GM19467 (cell line): ENCODE results near the gene MAP3K4.

Experiments used
- ATAC-seq: cut with Tn5 transposase; IDR thresholded peaks from one replicate; pipeline ENCODE4 v1.9.1; 2021; ENCODE audit warnings: mild to moderate bottlenecking, moderate library complexity; ENCODE audit not compliant: unreplicated experiment

Gene MAP3K4

DNA sequence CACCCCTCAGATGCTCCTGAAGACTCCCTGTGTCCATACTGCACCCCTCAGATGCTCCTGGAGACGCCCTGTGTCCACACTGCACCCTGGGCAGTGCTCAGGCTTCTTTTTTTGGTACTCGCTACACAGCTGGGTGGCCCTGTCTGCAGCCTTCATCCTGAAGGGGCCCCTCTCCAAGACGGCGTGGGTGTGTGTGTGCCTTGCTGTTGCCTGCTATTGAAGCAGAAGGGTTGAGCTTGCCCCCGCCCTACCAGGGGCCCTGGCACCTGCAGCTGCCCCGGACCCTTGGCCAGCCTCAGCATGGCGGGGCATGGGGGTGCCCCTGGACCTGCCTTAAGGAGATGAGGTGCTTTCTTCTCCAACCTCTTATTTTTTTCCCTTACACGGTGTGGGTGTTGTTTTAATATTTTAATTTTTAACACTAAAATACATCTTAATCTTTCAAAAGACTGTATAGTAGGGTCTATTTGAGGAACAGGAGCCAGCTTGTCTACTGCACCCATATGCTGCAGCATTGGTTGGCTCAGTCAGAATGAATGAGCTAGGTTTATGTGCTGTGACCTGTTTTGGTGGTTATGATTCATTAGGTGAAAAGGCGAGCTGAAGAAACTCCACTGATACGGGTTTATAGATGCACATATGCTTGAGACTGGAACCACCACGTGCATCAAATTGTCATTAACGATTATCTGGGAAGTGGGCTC lies 146.4 kb downstream of the MAP3K4 start:
- ATAC-seq = no peak

DNA sequence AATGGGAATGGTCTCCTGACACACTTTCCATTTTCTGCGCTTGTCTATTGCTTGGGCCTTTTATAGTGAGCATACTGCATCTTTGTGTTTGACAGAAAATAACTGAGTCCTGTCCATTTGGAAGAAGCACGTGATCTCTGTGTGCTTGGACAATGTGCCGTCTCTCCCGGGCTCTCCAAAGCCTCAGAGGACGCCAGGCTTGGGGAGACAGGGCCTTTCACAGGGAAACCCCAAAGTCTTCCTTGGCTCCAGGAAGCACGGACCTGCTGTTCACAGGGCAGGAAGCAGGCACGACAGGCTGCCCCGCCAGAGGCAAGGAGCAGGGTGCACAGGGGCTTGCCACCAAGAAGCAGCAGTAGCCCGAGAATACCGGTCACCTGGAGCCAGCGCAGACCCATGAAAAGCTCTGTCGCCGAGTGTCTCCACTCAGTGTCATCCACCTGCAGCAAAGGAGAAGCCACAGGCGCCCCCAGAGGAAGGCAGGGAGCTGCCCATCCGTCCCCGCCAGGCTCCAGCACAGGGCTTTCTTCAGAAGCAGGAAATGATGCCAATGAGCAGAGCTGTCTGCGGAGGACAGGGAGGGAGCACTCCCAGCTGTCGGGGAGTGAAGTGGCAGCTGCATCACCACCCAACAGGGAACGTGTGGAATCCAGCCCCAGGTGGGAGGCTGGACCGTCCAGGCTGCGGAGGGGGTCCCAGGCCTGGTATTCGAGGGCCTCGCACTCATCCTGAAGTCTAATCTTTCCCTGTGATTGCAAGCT lies 147.2 kb downstream of the MAP3K4 start:
- no peak for ATAC-seq

DNA sequence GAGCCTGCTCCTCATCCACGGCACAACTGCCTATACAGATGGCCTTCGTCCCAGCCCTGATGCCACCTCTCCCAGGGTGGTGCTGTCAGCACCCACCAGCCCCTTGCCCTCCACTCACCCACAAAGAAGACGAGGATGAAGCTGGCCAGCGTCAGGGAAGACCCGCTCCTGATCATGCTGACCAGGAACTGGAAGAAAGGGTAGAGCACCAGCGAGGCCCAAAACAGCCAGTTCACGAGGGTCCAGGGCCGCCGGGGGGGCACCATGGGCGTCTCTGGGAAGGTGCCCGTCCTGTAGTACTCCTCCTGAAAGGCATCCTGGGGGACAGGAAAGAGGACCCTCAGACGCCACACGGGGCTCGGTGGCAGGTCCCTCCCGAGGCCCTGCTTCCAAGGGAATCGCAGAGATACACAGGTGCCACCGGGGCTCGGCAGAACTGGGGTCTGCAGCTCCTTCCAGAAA lies 147.8 kb downstream of the MAP3K4 start:
- ATAC-seq = no peak

DNA sequence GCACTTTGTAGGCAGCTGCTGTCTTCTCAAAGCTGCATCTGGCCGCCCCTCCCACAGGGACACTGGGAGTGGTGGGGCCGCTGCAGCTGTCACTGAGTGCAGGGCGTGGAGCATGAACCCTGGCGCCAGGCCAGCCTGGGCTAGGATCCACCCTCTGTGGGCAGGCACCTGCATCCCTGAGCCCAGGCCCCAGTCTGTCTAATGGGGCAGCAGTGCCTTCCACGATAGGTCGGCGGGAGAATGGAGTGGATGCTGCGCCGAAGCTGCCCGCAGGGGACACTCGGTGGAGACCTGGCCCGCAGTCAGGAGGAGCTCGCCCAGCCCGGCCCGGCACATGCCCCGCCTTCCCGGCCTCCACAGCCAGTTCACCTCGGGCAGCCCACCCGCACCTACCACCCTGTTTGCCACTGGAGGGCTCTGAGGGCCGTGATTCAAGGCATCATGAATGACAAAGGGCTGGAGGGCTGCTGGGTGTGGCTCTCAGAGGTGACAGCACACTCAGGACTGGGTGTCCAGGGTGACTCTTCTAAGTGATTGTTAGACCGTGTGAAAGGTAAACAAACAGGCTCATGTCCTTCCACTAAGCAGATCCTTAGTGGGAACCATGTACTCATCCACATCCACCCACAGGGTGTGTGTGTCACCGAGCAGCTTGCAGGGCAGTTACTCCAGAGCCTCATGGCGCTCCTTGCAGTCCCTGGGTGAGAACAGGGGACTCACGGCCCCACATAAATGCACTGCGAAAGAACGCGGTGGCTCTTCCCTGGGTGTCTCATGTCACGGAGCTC lies 148.4 kb downstream of the MAP3K4 start:
- no peak for ATAC-seq

DNA sequence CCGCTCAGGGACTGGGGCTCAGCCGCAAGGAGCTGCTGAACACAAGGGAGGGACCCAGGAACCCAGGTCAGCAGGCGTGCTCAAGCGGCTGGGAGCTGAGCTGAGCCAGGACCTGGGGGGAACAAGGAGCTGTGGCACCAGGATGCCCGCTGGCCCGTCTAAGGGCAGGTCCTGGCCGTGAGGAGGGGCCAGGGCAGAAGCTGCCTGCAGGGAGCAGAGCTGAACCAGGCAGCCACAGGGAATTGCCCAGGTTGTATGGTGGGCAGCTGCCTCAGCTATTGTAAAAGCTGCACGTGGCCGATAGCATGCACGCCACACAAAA lies 148.9 kb downstream of the MAP3K4 start:
- ATAC-seq = no peak

DNA sequence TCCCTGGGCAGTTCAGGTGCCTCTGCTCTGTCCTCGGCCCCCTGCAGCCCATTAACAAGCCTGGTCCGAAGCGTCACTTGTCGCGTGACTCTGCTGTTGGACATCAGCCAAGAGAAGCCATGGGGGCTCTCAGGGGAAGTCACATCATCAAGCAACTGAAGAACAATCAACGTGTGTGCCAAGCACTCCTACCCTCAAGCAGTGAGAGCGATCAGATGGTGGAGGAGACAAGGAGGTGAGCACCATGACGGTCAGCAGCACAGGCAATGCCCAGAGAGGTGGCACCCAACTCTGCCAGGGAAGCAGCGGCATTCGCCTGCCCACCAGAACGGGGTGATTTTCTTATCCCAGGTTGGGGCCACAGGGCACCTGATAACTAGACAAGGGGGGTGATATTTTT lies 149.6 kb downstream of the MAP3K4 start:
- ATAC-seq = no peak

DNA sequence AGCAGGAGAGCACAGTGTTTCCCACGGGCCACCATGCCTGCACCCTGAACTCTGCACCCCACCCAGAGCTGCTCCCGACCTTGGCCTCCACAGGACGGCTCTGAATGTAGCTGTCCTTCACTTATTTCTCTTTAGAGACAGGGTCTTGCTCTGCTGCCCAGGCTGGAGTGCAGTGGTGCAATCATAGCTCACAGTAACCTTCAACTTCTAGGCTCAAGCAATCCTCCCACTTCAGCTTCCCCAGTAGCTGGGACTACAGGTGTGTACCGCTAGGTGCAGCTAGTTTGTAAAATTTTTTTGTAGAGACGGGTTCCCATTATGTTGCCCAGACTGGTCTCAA lies 151.4 kb downstream of the MAP3K4 start:
- ATAC-seq = no peak

DNA sequence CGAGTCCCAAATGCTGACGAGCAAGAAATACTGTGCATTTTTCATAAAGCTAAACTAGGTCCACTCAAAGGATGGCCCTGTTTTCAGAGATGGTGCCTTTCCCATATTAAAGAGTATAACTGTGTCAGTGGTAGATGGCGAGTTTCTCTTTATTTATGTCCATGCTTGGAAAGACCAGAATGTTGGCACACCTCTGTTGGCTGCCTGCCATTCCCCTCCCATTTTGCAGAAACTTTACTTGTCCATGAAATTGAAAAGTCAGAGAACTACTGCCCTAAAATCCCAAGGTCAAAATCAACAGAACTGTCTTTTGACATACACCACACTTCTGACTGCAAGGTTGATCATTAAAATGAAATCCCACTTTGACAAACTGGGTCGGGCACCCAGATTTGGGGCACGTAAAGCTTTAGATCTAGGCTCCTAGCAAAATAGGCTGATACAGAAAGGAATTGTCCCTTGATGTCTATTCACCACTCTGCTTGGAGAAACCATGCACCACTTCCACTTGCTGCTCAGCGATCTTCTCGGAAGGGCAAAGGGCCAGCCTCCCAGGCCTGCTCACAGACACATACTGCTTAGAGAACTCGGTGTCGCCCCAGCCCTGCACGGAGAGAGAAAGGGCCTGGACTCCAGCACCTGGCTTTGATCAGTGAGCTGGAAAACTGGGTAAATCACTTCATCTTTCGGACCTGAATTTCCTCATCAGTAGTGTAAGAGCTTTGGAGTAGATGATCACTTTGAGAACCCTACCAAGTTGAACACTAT lies 152.3 kb downstream of the MAP3K4 start:
- ATAC-seq = no peak

DNA sequence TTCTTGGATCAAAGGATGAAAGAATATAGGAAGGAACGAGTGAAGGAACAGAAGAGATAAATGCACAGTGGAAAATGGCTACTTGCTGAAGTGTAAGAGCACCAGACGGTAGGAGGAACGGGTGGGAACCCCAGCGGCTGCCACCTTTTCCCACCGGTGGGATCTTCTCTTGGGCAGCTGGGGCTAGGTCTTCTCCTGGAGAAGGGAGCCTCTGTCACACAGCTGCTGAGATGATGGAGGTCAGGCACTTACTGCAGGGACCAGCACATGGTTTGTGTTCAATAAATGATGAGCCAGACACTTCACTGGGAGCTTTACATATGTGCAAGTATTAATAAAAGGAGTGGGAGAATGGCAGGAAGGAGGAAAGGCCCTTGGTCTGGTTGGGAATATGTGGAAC lies 158.6 kb downstream of the MAP3K4 start:
- no peak for ATAC-seq

DNA sequence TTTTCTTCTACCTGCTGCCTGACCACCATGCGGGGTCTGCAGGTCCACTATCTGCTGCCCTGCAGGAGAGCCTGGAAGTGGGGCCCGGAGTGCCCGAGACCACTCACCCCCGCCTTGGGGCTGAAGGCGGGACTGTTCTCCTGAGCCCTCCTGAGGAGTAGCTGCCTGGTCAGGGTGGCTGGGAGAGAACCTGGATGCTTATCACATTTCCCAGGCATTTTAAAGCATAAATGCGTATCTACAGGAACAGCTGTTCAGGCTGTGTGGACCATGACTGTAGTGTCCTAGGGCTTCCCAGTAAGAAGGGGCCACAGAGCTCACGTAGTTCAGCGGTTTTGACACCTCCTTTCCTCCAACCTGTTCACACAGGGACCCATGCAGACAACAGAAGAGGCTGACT lies 159.0 kb downstream of the MAP3K4 start:
- ATAC-seq = no peak

DNA sequence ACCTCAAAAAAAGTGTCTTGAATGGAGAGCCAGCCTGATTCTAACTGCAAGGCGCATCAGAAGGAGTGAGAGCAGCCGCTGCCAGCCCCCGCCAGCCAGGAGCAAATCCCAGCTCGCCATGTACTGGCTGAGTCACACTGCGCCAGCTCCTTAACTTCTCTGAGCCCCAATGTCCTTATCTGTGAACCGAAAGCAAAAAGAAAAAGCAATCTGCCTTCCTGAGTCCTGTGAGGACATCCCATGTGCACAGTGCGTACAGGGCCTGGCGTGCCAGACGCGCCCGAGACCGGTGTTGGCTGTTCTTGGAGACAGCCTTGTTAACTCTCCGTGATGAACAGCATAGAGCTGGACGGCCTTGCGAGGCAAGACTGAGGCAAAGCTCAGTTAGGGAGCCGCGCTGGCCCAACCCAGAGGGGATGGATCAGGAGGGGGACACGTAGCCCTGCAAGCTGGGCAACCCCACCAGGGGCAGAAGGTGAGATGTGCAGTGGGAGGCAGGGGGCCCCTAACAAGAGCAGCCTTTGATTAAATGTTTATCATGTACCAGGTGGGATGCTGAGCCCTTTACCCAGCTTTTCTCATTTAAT lies 159.6 kb downstream of the MAP3K4 start:
- no peak for ATAC-seq

DNA sequence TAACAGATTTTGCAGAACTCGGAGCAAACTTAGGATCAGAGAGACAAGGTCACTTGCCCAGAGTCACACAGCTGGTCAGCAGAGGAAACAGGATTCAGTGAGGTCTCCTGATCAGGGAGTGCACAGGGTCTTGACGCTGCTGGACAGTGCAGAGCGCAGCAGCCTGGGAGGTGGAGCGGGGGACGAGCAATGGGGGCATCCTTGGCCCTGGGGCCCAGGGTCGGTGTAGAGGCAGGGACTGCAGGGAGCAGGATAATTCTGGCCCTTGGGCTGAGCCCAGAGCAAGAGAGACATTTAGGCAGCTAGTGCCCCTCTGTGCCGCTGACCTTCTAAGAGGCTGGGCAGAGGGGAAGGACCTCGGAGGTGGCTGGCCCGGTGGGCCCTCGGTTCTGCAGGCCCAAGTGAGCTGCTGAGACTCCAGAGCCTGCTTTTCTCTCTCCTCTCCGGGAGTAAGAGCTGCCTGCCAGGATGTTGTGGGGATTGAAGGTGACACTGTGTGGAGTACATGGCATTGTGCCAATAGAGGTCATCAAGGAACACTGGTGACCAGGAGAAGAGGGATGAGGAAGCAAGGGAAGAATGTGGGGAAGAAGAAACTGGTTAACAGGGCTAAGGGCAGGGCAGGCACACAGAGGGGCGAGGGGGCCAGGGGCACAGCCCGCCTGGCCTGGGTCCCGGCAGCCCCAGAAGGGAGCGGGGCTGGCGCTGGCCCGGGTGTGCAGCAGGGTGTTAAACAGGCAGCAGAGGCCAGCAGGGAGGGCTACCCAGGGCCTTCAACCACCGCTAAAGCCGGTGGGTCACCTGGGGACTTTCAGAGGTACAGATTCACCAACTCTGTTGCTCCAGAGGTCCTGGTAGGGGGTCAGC lies 160.3 kb downstream of the MAP3K4 start:
- ATAC-seq = no peak

DNA sequence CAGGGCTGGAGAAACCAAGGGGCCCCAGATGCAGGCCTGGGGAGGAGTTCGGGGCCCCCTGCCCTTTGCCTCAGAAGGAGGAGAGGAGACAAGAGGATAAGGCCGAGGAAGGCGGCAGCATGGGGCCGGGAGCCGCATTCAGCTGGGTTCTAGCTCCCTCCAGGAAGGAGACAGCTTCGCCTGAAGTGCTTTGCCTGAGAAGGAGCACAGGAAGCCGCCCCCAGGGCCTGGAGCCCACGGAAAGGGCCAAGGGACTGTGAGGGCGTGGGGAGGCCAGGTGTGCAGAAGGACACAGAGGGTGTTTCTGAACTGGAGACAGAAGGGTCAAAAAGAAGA lies 160.9 kb downstream of the MAP3K4 start:
- ATAC-seq = no peak

DNA sequence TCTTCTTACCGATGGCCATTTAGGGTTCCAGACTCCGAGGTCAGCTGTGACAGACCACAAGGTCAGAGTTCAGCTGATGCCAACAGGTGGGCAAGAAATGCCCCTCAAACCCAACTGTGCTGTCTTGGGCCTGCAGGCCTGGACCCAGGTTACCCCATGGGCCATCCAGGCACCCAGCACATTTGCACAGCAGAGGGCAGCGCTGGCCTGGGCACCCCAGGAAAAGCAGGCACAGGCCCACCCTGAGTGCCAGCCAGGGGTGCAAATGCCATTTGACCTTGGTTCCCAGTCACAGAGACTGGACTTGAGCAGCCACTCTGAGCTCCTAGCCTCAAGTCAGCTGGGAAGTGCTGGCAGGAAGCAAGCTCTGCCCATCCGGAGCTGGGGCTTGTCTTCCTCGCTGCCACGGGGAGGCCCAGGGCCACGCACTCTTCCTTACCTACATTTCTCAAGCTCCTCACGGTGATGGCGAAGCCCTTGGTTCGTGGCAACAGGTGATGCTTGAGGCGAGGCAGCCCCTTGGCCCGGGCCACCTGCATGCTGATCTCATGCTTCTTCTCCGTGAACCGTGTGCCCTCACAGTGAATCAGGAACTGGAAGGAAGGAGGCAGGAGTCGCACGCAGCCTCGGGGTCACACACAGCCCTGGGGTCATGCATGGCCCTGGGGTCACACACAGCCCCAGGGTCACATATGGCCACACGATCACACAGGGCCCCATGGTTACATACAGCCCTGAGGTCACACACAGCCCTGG lies 161.5 kb downstream of the MAP3K4 start:
- ATAC-seq = no peak

DNA sequence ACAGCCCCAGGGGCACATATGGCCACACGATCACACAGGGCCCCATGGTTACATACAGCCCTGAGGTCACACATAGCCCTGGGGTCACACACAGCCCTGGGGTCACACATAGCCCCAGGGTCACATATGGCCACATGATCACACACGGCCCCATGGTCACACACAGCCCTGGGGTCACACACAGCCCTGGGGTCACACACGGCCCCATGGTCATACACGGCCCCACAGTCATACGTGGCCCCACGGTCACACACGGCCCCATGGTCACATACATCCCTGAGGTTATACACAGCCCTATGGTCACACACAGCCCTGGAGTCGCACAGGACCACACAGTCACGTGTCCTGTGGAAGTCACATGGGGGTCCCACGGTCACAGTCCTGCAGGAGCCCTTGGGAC lies 162.2 kb downstream of the MAP3K4 start:
- ATAC-seq = no peak

DNA sequence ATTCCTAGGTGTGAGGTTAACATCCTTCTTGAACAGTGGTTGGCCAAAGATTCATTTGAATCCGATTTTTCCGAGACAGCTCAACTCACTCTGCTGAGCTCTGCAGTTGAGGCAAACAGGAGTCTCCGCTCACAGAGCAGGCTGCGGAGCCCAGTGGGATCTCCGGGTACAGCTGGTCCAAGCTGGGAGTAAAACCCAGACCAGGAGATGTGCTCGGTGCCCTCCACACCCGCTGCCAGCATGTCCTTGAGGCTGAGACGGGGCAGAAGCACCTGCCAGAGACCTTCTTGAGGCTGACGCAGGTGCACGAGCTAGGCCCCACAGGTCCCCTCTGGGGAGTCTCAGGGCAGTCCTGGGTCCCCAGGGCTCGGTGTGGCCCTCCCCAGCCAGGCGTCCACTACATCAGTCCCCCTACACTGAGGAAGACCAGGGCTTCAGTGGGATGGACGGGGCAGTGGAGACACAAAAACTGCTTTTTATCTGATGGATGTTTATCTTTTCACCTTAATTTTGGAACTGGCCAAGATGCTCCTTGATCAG lies 163.3 kb downstream of the MAP3K4 start:
- ATAC-seq = no peak

DNA sequence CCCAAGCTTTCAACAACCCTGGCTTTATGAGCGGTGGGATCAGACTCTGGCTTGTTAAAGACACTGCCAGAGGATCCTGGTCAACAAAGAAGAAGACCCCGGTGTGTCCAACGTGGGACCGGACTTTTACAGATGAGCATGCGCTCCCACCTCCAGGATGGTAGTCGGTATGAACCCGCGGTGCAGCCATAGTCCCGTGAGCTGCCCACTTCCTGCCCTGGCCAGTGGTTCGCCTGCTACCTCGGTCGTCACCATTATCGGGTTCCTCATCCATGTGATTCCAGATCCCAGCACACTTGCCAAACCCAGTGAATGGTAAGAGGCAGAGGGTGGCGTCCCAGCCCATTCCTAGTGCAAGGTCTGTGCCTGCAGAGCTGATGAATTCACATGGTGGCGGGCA lies 169.6 kb downstream of the MAP3K4 start:
- ATAC-seq = no peak

DNA sequence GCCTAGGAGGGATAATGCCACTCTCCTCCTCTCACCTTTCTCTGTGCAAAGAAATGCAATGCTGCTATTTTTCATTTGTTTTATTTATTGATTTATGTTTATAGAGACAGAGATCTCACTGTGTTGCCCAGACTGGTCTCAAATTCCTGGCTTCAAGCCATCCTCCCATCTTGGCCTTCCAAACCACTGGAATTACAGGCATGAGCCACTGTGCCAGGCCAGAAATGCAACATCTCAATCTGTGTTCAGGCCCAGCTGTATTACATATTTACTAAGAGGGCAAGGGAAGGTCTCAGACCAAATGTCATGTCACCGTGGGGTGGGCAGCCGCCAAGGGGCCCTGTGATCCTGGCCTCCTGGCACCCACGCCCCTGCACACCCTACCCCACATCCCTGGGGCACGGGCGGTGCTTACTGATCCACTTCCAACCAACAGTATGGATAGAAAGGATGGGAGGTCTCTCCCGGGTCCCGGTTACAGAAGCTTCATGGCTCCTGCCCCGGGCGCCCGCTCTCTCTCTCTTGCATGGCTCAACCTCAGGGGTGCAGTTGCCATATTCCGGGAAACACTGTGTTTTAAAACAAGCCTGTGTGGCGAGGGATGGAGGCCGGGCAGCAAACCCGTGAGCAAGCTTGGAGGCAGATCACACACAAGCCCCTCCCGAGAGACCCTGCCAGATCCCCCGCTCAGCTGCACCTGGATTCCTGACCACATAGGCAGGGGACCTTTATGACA lies 170.5 kb downstream of the MAP3K4 start:
- ATAC-seq = no peak
